22Rv1 (cell line): Measurements from ENCODE around the gene TPT1.

Experiments
- ZFX ChIP-seq: fragments of 450-650 bp; IDR thresholded peaks from 2 replicates; pipeline ENCODE4 v1.6.1; 2017; ENCODE audit warnings: antibody characterized with exemption, borderline replicate concordance
- TF ChIP-seq, protein P1 (sequence below): fragments of 450-650 bp; IDR thresholded peaks from 2 replicates; pipeline ENCODE4 v1.5.1; 2017; ENCODE audit warnings: mild to moderate bottlenecking

DNA sequence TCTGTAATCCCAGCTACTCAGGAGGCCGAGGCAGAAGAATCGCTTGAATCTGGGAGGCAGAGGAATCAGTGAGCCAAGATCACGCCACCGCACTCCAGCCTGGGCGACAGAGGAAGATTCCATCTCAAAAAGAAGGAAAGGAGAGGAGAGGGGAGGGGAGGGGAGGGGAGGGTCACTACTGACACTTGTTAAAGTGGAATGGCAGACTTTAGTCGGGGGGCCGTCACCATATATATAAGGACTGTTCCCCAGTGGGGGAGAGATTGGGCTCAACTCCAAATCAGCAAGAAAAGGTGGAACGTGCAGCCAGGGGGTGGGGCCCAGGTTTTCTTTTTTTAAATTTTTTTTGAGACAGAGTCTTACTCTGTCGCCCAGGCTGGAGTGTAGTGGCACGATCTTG is 26.2 kb downstream of the TPT1 start:
- TF ChIP-seq, protein P1, sequence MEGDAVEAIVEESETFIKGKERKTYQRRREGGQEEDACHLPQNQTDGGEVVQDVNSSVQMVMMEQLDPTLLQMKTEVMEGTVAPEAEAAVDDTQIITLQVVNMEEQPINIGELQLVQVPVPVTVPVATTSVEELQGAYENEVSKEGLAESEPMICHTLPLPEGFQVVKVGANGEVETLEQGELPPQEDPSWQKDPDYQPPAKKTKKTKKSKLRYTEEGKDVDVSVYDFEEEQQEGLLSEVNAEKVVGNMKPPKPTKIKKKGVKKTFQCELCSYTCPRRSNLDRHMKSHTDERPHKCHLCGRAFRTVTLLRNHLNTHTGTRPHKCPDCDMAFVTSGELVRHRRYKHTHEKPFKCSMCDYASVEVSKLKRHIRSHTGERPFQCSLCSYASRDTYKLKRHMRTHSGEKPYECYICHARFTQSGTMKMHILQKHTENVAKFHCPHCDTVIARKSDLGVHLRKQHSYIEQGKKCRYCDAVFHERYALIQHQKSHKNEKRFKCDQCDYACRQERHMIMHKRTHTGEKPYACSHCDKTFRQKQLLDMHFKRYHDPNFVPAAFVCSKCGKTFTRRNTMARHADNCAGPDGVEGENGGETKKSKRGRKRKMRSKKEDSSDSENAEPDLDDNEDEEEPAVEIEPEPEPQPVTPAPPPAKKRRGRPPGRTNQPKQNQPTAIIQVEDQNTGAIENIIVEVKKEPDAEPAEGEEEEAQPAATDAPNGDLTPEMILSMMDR: no peak
- no peak for TF ChIP-seq ZFX
